Endothelial cell of umbilical vein (primary cell): ENCODE data around the gene GNPDA1. TPM values are rescaled to one million over a fixed set of nuclear protein-coding genes. Genes with fewer than 3 reads are reported as not detected.

Experiments used
- BruUV-seq: library from RNA; stranded (reverse); fragments of 400-500 nt; replicated peaks from 2 replicates; lab custom pipeline; 2021; lab: Mats Ljungman, UMichigan
- CTCF ChIA-PET: fragments of 300-600, 350-600 bp; sonication (Branson Sonifier 250); formaldehyde crosslinking; loops from one replicate; lab custom pipeline; 2021; ENCODE audit warnings: antibody characterized with exemption, inconsistent platforms; lab: Charles Lee
- POLR2A ChIA-PET: fragments of 300-600, 350-600 bp; sonication (Branson Sonifier 250); formaldehyde crosslinking; loops from one replicate; lab custom pipeline; 2021; ENCODE audit warnings: antibody characterized with exemption, inconsistent platforms; lab: Charles Lee
- DNase-seq: peaks from one replicate; pipeline ENCODE4 v3.0.0-alpha.2; 2011; ENCODE audit warnings: low read depth, low spot score
- FAIRE-seq: peaks from 2 replicates; lab custom pipeline; 2011; peaks lifted over from hg19 to GRCh38; lab: Jason Lieb, UNC
- H2AFZ ChIP-seq: 2 replicates; pipeline ENCODE4 v1.6.0; 2012; ENCODE audit warnings: low read depth, low read length, control low read depth, inconsistent platforms
- H3K27ac ChIP-seq: 2 replicates; pipeline ENCODE4 v1.5.1; 2011; ENCODE audit warnings: low read depth, mild to moderate bottlenecking, control low read depth, low read length, moderate library complexity; ENCODE audit not compliant: insufficient read depth
- H3K27me3 ChIP-seq, 2 experiments: 2 replicates each; pipeline versions ENCODE4 v1.6.0 to v1.6.1; 2011; ENCODE audit warnings: low read length in 2 of 2, mixed read lengths in 1 of 2; ENCODE audit not compliant: control insufficient read depth in 2 of 2, insufficient read depth in 2 of 2
- H3K36me3 ChIP-seq, 2 experiments: 2 replicates in 1 of 2; 3 replicates in 1 of 2; pipeline ENCODE4 v1.5.1; 2011; ENCODE audit warnings: low read length in 2 of 2, mild to moderate bottlenecking in 1 of 2, moderate library complexity in 1 of 2; ENCODE audit not compliant: control insufficient read depth in 2 of 2, insufficient read depth in 2 of 2; ENCODE audit errors: extremely low read depth in 1 of 2
- H3K4me1 ChIP-seq: 3 replicates; pipeline ENCODE4 v1.5.1; 2011; ENCODE audit warnings: mild to moderate bottlenecking, low read length; ENCODE audit not compliant: control insufficient read depth, insufficient read depth; ENCODE audit errors: extremely low read depth
- H3K4me2 ChIP-seq: 2 replicates; pipeline ENCODE4 v1.6.1; 2011; ENCODE audit warnings: low read length, control low read depth, mixed read lengths; ENCODE audit not compliant: insufficient read depth
- H3K4me3 ChIP-seq, 3 experiments: fragments of 200-600 bp in 1 of 3; sonication (generic), shearing (Covaris generic) in 1 of 3; replicated peaks in 1 of 3; 2 replicates each; pipeline ENCODE4 v1.5.1; 2011 to 2016; ENCODE audit warnings: control low read depth in 3 of 3, low read length in 3 of 3, mild to moderate bottlenecking in 2 of 3, inconsistent platforms in 1 of 3, low read depth in 1 of 3, moderate library complexity in 1 of 3; ENCODE audit not compliant: insufficient read depth in 1 of 3
- H3K79me2 ChIP-seq: 2 replicates; pipeline ENCODE4 v1.6.0; 2012; ENCODE audit warnings: low read length, inconsistent platforms; ENCODE audit not compliant: control insufficient read depth, insufficient read depth
- H3K9ac ChIP-seq: replicated peaks from 2 replicates; pipeline ENCODE3; 2011; ENCODE audit warnings: low read length, control low read depth; ENCODE audit not compliant: insufficient read depth; ENCODE audit errors: extremely low read depth
- H3K9me1 ChIP-seq: replicated peaks from 3 replicates; pipeline ENCODE4 v1.6.0; 2011; ENCODE audit warnings: mild to moderate bottlenecking, low read length; ENCODE audit not compliant: control insufficient read depth, insufficient read depth; ENCODE audit errors: extremely low read depth
- H3K9me3 ChIP-seq: replicated peaks from 2 replicates; pipeline ENCODE4 v1.5.1; 2012; ENCODE audit warnings: low read length, inconsistent platforms; ENCODE audit not compliant: control insufficient read depth, insufficient read depth
- H4K20me1 ChIP-seq: replicated peaks from 2 replicates; pipeline ENCODE3; 2011; ENCODE audit warnings: mild to moderate bottlenecking, low read length; ENCODE audit not compliant: control insufficient read depth, insufficient read depth; ENCODE audit errors: extremely low read depth
- CTCF ChIP-seq, 2 donors: IDR thresholded peaks; 1 replicate in 1 of 2; 2 replicates in 1 of 2; pipeline ENCODE4 v1.5.1; 2011; ENCODE audit warnings: low read length in 2 of 2, mild to moderate bottlenecking in 2 of 2, moderate library complexity in 2 of 2, control low read depth in 1 of 2, inconsistent platforms in 1 of 2, low read depth in 1 of 2; ENCODE audit not compliant: insufficient read depth in 1 of 2; ENCODE audit errors: extremely low read depth in 1 of 2
- EZH2 ChIP-seq: IDR thresholded peaks from 2 replicates; pipeline ENCODE4 v1.6.1; 2012; ENCODE audit warnings: borderline replicate concordance, low read depth, mild to moderate bottlenecking, moderate library complexity, low read length, inconsistent platforms; ENCODE audit not compliant: severe bottlenecking
- FOS ChIP-seq: IDR thresholded peaks from 2 replicates; pipeline ENCODE4 v1.6.1; 2011; ENCODE audit warnings: mild to moderate bottlenecking, low read length, moderate library complexity, borderline replicate concordance; ENCODE audit not compliant: insufficient read depth
- GATA2 ChIP-seq: IDR thresholded peaks from 2 replicates; pipeline ENCODE4 v1.7.0; 2011; ENCODE audit warnings: low read depth, mild to moderate bottlenecking, moderate library complexity, mixed read lengths, low read length; ENCODE audit not compliant: insufficient read length, insufficient read depth
- JUN ChIP-seq: IDR thresholded peaks from 2 replicates; pipeline ENCODE4 v1.6.1; 2011; ENCODE audit warnings: borderline replicate concordance, low read depth; ENCODE audit not compliant: insufficient read length, insufficient read depth
- MAX ChIP-seq: IDR thresholded peaks from 2 replicates; pipeline ENCODE4 v1.6.1; 2011; ENCODE audit not compliant: insufficient read depth, insufficient read length
- MYC ChIP-seq: IDR thresholded peaks from one replicate; pipeline ENCODE4 v1.6.1; 2011; ENCODE audit warnings: mild to moderate bottlenecking, low read depth, low read length
- POLR2A ChIP-seq: IDR thresholded peaks from 2 replicates; pipeline ENCODE4 v1.6.1; 2012; ENCODE audit warnings: low read depth, mild to moderate bottlenecking, control low read depth, low read length
- POLR2AphosphoS5 ChIP-seq: IDR thresholded peaks from 2 replicates; pipeline ENCODE4 v1.6.1; 2012; ENCODE audit warnings: low read depth, mild to moderate bottlenecking, control low read depth, low read length, moderate library complexity; ENCODE audit not compliant: insufficient read depth
- dilution Hi-C: fragments of 300-500 bp; cut with MboI; formaldehyde crosslinking; loops from one replicate; pipeline ENCODE4 v1.15.0; 2019; ENCODE audit warnings: low sequenced_read_pairs; ENCODE audit not compliant: extremely low pct_ligation_motif_present
- intact Hi-C: fragments of 100-400 bp; cut with micrococcal nuclease; formaldehyde crosslinking; loops from one replicate; pipeline ENCODE4 v1.10.0; 2022
- polyA plus RNA-seq, 4 experiments: library from polyadenylated mRNA; depleted of rRNA in 3 of 4; stranded (reverse) in 3 of 4; unstranded in 1 of 4; fragments of >200 nt; gene quantifications; 2 replicates each; pipeline versions ENCODE4 v1.2.1 to v1.2.3, GENCODE V29; 2011 to 2012; ENCODE audit warnings: missing spikeins in 1 of 4
- total RNA-seq: library from RNA; stranded (reverse); gene quantifications from 2 replicates; pipeline ENCODE4 v1.2.3, GENCODE V29; 2021

Gene GNPDA1
- total and polyA plus RNA-seq, 2 donors (not counting 3 experiments of a cell fraction or from before 2014, with no cell fraction given), result 22.5 to 49.3 TPM

- FAIRE-seq (no peak), DNase-seq (no peak)
- peaks cover 45% of the 10 kb centered on the region for H3K4me1 ChIP-seq
- TF ChIP-seq MAX (no peak), EZH2 (no peak), FOS (no peak), GATA2 (no peak), POLR2A (no peak), CTCF (IDR thresholded peaks at IDR 0.05; ENCODE audit: extremely low read depth in 1 of 2, insufficient read depth in 1 of 2, low read depth in 1 of 2, low read length in 2 of 2) (no peak), MYC (no peak), JUN (no peak), POLR2AphosphoS5 (no peak)
- BruUV-seq, result no TSS peak
- H3K4me2 ChIP-seq, result peak overlapping the region; percentile 76
- dilution Hi-C loops, result no loop called here
- H3K27ac ChIP-seq, result no peak overlapping the region
- no peaks in the 10 kb centered on the region for H4K20me1 ChIP-seq
- H3K9ac ChIP-seq, result no peak overlapping the region
- CTCF ChIA-PET, result interaction anchor here (0.6 to 10.0 kb wide), 29 partner anchors 8 to 537 kb away, joined by 3 to 122 read pairs (median 5); partner anchors contain the start of genes NDFIP1 and RNF14
- no peaks in the 10 kb centered on the region for H3K79me2 ChIP-seq
- H3K27me3 ChIP-seq, result no peaks in the 10 kb centered on the region
- H2AFZ ChIP-seq, result no peak overlapping the region
- no peaks in the 10 kb centered on the region for H3K36me3 ChIP-seq
- POLR2A ChIA-PET, result interaction anchor here (0.5 kb wide), 1 partner anchor 209 kb away, joined by 3 read pairs; no protein-coding TSS in a partner anchor
- no peak overlapping the region for H3K4me3 ChIP-seq
- no peaks in the 10 kb centered on the region for H3K9me3 ChIP-seq
- no peaks in the 10 kb centered on the region for H3K9me1 ChIP-seq
- intact Hi-C loops, result loop anchor here (1.0 to 10.0 kb wide), 6 partner anchors 8 to 343 kb away; partner anchors contain the start of genes ARAP3 and SPRY4
Measured at GRCh38 chr5:142011572-142012185, 1.1 kb downstream of the GNPDA1 start.
